Measurements from ENCODE around the gene NAALAD2. TPM values are rescaled to one million over a fixed set of nuclear protein-coding genes. Genes with fewer than 3 reads are reported as not detected.
"Not testable (repeated sequence)": the region's sequence is repeated elsewhere in the genome, so short reads cannot be mapped to it uniquely, and the experiment has no call there.

NAALAD2 gene
- total RNA-seq, 1 donor from 2014 or later = 12.5 TPM

- intact Hi-C loops (cut with DNase I) = no loop called here
- no peak for ATAC-seq
- no peak for DNase-seq (ENCODE audit: low spot score)
Measured at GRCh38 chr11:90229791-90230190, 95.3 kb downstream of the NAALAD2 start.

- intact Hi-C loops (cut with DNase I) = no loop called here
- ATAC-seq (no peak), DNase-seq (ENCODE audit: low spot score) (no peak)
Measured at GRCh38 chr11:90234977-90235376, 100.5 kb downstream of the NAALAD2 start.

DNA sequence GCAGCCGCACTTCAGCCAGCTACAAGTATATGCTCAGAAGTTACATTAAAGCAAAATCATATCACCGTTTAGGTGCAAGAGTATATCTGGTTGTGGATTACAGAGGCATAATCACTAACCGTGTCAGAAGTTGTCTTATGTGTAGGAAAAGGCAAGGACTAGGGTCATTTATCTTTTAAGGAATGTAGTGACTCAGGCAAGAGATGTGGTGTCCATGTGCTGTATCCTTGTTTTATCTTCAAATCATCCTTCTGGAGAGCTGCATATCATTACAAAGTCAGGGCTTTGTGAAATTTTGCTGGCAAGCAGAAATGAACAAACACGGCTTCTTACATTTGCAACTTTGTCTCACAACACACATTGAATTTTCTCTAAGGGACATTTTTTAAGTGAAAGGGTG, 101.1 kb downstream of the NAALAD2 start:
- ATAC-seq (no peak), DNase-seq (ENCODE audit: low spot score) (no peak)
- intact Hi-C loops (cut with DNase I) = no loop called here

DNA sequence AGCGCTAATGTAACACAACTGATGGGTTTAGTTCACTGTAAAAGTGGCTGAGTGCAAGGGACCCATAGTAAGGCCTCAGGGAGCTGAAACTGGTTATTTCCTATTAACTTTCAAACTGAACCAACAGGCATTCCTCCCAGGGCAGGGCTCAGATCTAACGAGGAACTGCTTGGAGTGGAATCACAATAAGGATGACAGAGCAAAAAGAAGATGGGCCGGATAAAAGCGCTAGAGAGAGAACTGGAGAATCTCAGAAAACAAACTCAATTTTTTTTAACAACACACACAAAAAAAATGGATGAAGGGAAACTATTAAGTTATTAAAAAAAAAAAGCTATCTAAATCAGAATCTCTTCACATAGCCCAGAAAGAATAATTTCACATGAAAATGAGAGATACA, 102.5 kb downstream of the NAALAD2 start:
- intact Hi-C loops (cut with DNase I) = no loop called here
- no peak for DNase-seq (ENCODE audit: low spot score)
- no peak for ATAC-seq

DNA sequence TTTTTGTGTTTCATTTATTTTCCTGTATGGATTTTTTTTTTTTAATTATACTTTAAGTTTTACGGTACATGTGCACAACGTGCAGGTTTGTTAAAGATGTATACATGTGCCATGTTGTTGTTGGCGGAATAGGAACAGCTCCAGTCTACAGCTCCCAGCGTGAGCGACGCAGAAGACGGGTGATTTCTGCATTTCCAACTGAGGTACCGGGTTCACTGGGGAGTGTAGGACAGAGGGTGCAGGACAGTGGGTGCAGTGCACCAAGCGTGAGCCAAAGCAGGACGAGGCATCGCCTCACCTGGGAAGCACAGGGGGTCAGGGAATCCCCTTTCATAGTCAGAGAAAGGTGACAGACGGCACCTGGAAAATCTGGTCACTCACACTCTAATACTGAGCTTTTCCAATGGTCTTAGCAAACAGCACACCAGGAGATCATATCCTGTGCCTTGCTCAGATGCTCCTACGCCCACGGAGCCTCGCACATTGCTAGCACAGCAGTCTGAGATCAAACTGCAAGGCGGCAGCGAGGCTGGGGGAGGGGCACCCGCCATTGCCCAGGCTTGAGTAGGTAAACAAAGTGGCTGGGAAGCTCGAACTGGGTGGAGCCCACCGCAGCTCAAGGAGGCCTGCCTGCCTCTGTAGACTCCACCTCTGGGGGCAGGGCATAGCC, 105.6 kb downstream of the NAALAD2 start:
- DNase-seq (ENCODE audit: low spot score); intact Hi-C loops (cut with DNase I); ATAC-seq: not testable (repeated sequence)

DNA sequence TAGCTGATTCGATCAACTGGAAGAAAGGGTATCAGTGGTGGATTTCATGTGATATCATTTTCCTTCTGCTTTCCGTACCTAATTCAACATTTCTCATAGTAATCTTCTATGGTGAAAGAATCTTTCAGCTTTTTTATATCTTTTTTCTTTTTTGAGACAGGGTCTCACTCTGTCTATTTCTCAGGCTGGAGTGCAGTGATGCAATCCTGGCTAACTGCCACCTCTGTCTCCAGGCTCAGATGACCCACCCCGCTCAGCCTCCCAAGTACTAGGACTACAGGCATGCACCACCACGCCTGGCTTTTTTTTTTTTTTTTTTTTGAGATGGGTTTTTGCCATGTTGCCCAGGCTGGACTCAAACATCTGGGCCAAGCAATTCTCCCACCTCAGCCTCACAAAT, 107.0 kb downstream of the NAALAD2 start:
- intact Hi-C loops (cut with DNase I) = no loop called here
- DNase-seq (ENCODE audit: low spot score) (no peak), ATAC-seq (no peak)

Other genes starting within 250 kb of the NAALAD2 start
- gene TRIM49D1, start 212.4 kb upstream of the NAALAD2 start, total RNA-seq = not detected
- not detected for gene TRIM49D2, start 210.6 kb upstream of the NAALAD2 start, total RNA-seq
- gene TRIM64, start 168.6 kb upstream of the NAALAD2 start, total RNA-seq = not detected
- gene TRIM49C, start 103.6 kb upstream of the NAALAD2 start, total RNA-seq = not detected
- not detected for gene UBTFL1, start 48.7 kb upstream of the NAALAD2 start, total RNA-seq
- 44.5 TPM for gene CHORDC1, start 88.4 kb downstream of the NAALAD2 start, total RNA-seq